ENCODE data around the gene HUS1.
A peak's percentile ranks its signal among the peaks of the same experiment; 100 is the strongest.
"Not testable (repeated sequence)": the region's sequence is repeated elsewhere in the genome, so short reads cannot be mapped to it uniquely, and the experiment has no call there.

The HUS1 gene

DNA sequence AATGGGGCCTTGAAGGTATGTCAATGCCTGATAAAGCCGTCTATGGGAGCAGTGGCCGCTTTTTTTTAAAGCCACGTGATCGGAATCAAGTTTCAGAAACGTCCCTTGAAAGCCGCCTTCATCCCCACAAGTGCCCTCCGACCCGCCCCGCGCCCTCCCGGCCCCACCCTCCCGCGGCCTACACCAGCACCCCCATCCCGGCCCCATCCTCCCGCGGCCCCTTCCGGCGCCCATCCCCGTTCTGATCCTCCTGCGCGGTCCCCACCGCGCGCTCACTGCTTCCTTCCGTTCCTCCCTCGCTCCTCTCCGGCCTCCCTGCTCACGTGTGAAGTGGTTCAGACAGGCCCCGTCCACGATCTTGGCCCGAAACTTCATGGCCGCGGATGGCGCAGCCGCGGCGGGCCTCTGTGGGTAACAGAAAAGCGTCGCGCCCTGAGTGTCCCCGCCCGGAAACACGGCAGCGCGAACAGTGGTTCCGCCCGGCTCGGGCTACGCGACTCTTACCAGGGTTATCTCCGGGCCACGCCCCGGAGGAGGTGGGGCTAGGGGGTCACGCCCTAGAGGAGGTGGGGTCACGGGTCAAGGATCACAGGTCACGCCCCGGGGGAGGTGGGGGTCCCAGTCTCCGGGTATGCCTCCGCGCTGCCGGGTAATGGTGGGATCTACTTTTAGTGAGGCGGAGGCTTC lies at the start of gene HUS1:
TSS of gene HUS1 (minus strand) at position 471 of the 687 bp plus-strand sequence. CDS start at position 375, 96 bp downstream.
- DNase-seq (ENCODE audit: low read depth): peak; percentile 61

DNA sequence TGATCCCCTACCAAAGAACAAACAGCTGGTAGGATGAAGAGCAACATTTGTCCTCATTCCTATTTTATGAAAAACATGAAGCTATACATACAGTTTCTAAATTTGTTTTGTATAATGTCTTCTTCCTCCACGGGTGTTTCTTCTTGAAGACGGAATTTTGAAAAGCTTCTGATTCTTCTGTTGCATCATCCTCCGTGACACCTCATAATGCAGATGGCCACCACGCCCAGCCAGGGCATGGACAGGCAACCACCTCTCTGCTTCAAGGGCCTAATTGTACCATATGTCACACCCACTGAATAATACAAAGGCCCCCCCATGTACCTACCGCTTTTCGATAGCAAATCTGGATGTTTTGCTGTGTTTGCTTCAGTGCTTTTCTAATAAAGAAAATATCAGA lies 49.5 kb upstream of the HUS1 start, which contains the start of gene SUN3:
TSS of gene SUN3 (minus strand) at position 170 of the 400 bp plus-strand sequence. CDS start at position 1, 169 bp downstream.
- DNase-seq (ENCODE audit: low read depth): no peak

DNA sequence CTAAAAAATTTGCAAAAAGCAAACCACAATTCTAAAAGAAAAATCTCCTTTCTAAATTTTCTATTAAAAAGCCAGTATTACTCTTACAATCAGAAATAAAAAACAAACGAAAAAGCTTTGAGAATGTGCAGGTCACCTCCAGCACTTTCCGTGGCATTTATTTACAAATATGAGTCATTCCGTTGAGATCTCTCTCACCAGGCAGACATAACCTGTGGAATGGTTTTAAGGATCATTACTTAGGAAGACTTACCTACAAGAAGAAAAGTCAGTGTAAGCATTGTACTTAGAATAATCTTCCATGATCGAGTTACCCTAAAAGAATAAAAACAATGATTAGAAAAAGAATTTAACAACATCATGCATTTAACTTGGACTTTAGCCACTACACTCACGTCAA lies 46.2 kb upstream of the HUS1 start:
- no peak for DNase-seq (ENCODE audit: low read depth)

DNA sequence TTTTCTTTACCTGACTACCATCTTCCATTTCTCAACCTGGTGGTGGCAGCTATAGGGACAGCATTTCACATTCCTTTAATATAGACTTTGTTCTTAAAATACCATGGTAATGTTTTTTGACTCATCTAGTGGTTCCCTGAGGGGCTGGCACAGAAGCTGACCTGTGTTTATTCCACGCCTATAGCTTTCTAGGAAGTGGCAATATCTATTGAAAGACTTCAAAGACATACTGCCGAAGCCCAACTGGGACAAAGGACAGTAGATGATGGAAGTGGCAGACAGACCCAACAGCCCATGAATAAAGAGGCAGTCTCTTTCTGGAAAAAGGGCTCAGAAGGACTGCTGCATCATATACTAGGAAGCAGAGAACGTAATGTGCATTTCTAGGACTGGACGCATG lies 38.3 kb upstream of the HUS1 start:
- no peak for DNase-seq (ENCODE audit: low read depth)

DNA sequence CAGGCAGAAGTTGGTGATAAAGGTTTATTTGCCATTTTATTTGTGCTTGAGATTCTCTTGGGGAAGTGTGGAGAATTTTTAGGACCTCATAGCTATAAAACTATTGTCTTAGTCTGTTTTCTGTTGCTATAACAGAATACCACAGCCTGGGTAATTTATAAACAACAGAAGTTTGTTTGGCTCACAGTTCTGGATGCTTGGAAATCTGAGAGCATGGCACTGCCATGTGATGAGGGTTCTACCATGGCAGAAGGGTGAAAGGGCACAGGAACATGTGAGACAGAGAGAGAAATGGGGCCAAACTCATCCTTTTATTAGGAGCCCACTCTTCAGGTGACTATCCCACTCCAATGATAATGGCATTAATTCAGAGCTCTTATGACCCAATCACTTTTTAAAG lies 37.2 kb upstream of the HUS1 start:
- DNase-seq (ENCODE audit: low read depth): no peak

DNA sequence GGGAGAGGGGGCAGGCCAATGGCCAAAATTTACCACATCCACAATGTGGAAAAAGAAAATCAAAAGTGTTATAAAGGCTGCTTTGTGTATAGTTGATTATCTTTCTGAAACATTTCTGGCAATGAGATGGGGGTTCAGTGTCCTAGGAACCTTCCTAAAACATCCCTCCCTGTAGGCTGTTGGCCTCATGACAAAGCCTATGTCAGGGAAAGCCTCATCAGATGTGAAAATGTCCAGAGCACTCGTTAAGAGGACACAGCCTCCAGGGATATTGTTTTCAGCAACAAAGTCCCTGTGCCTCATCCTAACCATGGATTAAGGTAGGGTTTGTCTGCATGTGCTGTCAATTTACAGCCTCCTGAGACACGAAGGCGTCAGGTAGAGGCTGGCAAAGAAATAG lies 32.5 kb upstream of the HUS1 start:
- DNase-seq (ENCODE audit: low read depth): no peak

DNA sequence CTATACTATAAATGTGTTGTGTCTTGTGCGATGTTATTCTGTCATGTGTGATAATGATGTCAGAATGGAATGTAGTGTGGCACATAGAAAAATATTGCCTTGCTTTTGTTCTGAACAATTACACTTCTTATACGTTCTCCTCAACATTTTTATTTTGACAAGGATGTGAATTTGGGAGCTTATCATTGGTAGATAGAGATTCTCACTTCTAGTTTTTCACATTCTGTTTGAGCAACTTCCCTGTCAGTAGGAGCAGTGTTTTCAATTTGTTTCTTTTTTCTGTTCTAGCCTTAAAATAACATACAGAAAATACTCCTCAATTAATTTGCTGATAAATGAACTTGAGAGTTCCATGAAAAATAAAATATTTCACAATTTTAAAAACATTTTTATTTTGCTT lies 31.9 kb upstream of the HUS1 start:
- no peak for DNase-seq (ENCODE audit: low read depth)

DNA sequence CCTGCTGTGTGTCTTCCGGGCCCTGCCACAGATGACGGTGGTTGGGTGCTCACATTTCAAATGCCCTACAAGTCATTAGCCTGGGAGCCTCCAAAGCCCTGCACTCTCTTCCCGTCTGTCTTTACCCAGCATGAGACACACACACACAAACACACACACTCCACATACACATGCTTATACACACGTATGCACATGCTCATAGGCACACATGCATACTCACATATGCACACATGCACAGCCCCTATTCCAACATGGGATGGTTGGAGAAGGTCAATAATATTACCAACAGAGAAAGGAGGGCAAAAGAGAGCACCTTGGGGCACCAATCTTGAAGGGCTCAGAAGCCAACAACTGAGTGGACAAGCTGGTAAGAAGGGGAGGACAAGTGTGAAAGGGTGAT lies 30.5 kb upstream of the HUS1 start:
- no peak for DNase-seq (ENCODE audit: low read depth)

DNA sequence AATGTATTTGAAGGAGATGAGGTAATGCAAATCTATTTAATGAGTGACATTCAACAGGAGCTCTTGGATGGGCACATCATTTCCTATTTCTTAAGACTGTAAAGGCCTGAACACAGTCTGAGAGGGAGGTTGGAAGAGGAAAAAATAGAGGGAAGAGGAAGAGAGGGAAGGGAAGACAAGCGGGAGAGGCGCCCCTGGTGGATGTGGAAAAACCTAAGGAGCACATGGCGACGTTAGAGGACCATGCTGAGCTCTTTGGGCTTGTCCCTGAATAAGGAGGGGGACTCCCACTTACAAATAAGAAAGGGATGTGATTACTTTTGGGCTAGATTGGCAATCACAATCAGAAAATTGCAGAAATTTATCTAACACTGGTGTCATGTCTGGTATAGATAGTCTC lies 29.8 kb upstream of the HUS1 start:
- no peak for DNase-seq (ENCODE audit: low read depth)

DNA sequence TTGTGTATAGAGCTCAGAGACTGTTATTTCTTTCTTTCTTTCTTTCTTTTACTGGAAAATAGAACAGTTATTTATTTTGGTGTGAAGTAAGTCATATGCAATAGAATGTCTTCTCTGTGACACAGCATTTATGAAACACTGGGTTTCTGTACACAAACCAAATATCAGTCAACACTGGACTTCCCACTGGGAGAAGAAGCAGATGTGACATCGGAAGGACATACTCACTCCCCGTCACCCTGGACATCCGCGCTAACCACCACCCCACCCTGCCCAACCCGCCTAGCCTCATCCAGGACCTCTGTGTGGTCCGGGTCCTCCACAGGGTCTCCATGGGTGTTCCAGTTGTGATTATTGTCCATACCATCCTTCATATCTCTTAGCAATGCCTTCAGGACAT lies 27.5 kb upstream of the HUS1 start:
- no peak for DNase-seq (ENCODE audit: low read depth)

DNA sequence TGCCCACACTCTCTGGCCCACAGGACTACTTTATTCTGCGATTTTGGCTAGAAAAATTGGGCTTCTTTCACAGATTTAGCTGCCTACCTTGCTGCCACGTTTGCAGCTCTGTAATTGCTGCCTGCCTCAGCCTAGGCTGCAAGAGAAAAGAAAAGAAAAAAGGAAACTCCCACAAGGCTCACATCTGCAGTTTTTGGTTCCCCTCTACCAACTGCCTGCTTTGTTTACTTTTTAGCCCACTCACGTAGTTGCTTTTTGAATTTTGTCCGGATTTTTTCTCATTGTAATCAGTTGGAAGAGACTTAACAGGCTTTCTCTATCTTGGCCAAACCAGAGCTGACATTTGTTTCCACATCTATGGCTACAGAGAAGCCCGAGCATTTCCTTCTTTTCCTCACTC lies 25.2 kb upstream of the HUS1 start:
- DNase-seq (ENCODE audit: low read depth): no peak

DNA sequence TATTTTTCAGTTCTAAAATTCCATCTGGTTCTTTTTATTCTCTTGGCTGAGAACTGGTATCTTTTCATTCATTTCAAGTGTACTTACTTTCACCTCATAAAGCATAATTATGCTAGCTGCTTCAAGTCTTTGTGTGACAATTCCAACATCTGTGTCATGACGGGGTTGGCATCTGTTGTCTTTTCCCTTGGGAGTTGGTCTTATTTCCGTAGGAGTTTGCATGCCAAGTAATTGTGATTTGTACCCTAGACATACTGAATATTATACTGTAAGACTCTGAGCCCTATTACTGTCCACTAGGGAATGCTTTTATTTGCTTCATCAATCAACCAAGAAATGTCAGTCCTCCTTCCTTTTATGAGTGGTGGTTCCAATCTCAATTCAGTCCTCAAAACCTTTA lies 24.6 kb upstream of the HUS1 start:
- no peak for DNase-seq (ENCODE audit: low read depth)

DNA sequence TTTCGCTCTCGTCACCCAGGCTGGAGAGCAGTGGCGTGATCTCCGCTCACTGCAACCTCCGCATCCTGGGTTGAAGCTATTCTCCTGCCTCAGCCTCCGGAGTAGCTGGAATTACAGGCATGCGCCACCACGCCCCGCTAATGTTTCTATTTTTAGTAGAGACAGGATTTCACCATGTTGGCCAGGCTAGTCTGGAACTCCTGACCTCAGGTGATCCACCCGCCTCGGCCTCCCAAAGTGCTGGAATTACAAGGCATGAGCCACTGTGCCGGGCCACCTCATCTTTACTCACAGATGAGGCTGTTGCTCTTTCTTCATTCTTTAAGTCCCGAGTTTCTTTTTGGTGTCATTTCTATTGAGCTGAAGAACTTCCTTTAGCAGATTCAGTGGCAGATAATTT lies 20.7 kb upstream of the HUS1 start:
- not testable (repeated sequence) for DNase-seq (ENCODE audit: low read depth)

DNA sequence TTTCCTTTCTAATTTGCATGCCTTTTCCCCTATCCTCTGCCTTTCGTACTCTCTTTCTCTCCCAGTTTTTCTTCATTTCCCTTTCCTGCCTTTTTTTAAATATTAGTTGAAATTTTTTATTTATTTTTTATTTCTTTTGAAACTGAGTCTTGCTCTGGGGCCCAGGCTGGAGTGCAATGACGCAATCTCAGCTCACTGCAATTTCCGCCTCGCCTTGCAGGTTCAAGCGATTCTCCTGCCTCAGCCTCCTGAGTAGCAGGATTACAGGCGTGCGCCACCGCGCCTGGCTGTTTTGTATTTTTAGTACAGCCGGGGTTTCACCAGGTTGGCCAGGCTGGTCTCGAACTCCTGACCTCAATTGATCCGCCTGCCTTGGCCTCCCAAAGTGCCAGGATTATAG lies 20.0 kb upstream of the HUS1 start:
- DNase-seq (ENCODE audit: low read depth): no peak

DNA sequence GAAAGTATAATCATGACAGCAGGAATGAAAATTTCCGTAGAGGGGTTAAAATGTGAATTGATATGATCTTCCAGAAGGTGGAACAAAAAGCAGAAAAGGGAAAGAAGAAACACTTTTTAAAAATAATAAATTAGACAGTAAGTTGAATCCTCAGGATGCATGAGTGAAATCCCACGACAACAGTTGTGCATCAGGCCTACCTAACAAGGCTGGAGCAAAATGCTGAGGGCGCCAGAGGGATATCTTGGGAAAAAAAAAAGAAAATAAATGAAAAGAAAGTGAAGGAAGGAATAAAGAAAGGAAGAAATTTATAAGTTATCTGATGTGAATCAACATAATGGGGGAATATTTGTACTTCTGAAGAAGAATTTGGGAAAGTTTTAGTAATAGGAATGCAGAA lies 13.0 kb upstream of the HUS1 start:
- no peak for DNase-seq (ENCODE audit: low read depth)

DNA sequence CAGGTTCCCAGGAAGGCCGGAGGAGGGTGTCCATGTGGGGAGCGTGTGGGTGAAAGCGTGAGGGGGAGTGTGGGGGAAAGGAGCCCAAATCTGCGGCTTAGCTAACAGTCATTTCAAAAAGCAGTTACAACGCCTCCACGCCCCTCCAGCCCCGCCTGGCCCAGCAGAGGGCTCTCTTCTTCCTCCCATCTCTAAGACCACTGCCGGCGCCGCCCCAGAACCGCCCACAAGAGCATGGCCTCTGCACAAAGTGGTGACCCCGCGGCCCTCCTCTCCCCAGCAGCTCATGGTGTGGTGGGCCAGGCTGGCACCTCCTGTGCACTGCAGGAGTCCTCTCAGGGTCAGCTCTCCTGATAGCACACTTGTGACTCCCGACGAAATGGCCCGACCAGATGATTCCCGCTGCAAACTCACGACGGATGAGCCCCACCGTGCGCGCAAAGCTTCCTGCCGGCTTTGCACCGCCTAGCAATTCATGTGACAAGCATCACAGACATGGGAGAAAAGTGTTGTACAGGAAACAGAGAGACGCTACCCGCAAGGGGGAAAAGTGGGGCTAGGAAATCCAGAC lies 12.4 kb upstream of the HUS1 start:
- DNase-seq (ENCODE audit: low read depth): peak; percentile 21

DNA sequence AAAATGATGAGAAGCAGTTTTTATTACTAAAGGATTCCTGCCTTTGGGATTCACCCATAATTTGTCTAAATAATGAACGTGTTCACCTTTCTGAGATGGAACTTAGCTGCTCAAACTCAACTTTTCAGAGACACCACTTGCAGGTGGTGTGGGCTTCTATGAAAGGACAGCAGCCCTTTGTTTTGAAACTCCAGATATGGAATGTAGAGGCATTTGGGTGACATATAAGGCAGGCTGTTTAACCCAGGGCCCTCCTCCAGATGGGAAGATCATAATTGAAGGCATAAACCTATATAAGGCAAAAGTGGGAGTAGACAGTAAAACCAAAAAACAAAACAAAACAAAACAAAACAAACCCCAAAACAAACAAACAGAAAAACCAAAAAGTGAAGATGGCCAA lies 11.9 kb upstream of the HUS1 start:
- no peak for DNase-seq (ENCODE audit: low read depth)

DNA sequence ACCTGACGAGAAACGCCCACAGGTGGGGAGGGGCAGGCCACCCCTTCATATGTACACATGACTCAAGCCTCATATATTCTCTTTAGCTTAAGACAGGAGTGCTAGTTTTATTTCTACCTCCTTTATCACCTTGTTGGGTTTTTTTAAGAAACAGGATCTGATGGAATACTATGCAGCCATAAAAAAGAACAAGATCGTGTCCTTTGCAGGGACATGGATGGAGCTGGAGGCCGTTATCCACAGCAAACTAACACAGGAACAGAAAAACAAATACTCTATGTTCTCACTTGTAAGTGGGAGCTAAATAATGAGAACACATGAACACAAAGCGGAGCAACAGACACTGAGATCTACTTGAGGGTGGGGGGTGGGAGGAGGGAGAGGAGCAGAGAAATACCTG lies 11.2 kb upstream of the HUS1 start:
- no peak for DNase-seq (ENCODE audit: low read depth)

DNA sequence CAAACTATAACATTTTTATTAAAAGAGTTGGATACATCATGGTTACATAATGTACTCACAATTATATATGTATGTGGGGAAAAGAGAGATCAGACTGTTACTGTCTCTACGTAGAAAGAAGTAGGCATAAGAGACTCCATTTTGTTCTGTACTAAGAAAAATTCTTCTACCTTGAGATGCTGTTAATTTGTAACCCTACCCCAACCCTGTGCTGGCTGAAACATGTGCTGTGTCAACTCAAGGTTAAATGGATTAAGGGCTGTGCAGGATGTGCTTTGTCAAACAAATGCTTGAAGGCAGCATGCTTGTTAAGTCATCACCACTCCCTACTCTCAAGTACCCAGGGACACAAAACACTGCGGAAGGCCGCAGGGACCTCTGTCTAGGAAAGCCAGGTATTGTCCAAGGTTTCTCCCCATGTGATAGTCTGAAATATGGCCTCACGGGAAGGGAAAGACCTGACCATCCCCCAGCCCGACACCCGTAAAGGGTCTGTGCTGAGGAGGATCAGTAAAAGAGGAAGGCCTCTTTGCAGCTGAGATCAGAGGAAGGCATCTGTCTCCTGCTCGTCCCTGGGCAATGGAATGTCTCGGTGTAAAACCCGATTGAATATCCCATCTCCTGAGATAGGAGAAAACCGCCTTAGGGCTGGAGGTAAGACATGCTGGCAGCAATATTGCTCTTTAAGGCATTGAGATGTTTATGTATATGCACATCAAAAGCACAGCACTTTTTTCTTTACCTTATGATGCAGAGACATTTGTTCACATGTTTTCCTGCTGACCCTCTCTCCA lies 10.4 kb upstream of the HUS1 start:
- not testable (repeated sequence) for DNase-seq (ENCODE audit: low read depth)

DNA sequence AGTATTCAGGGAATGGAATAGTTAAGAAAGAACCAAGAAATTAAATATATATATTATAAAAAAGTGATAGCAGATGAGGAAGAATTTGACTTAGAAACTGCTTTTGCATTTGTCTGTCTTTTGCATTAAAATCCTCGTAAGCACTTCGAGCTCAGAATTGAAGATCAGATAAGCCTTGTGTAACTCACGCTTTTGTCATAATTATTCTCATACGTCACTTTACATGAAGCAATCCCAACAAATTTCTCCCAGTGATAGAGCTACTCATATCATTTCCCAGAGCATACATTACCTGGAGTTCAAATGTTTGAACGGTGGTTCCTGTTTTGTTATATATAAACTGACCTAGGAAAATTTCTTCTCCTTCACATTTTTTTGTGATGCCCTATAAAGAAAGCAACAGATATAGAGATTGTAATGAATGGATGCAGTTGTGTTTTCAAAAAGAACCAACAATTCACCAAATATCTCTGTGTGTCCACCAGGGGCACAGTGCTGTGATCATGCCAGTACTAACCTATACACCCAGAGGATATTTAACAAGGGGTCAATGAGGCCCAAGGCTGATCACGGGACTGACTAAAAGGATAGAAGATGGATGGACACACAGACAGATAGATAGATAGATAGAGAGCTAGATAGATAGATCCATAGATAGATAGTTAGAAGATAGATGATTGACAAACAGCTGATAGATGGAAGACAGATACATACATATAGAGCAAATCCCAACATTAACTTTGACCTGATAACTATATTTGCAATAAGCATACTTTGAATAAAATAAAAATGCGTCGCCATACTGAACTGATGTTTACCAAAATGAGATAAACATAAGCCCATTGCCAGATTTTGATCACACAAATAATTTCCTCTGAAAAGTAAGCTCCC lies 9.3 kb upstream of the HUS1 start:
- no peak for DNase-seq (ENCODE audit: low read depth)

DNA sequence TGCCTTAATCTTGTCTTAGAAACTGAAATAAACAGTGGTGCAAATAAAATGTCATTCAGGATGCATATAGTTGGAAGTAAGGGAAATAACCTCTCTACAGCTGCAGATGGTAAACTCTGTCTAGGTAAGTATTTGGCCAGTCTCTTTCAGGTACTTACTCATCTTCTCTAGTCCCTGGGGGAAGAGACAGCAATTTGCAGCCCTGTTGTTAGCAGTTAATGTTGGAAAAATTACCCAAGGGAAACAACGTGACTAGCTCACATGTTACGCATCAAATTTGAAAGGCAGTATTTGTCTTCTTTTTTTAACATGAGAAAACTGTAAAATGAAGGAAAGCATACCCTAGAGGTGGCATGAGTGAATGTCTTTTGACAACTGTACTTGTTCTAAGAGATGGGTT lies 3.2 kb upstream of the HUS1 start:
- no peak for DNase-seq (ENCODE audit: low read depth)

DNA sequence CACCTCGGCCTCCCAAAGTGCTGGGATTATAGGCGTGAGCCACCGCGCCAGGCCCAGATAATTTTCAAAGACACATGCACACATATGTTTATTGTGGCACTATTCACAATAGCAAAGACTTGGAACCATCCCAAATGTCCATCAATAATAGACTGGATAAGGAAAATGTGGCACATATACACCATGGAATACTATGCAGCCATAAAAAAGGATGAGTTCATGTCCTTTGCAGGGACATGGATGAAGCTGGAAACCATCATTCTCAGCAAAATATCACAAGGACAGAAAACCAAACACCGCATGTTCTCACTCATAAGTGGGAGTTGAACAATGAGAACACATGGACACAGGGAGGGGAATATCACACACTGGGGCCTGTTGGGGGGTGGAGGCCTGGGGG lies 1.2 kb upstream of the HUS1 start:
- DNase-seq (ENCODE audit: low read depth): not testable (repeated sequence)

Data from GM04503 (cell line).